Endothelial cell of umbilical vein (primary cell): ENCODE results near the gene PPP1R16B. TPM values are rescaled to one million over a fixed set of nuclear protein-coding genes. Genes with fewer than 3 reads are reported as not detected.

Experiments
- BruUV-seq: library from RNA; stranded (reverse); fragments of 400-500 nt; replicated peaks from 2 replicates; lab custom pipeline; 2021; lab: Mats Ljungman, UMichigan
- CTCF ChIA-PET: fragments of 300-600, 350-600 bp; sonication (Branson Sonifier 250); formaldehyde crosslinking; loops from one replicate; lab custom pipeline; 2021; ENCODE audit warnings: antibody characterized with exemption, inconsistent platforms; lab: Charles Lee
- POLR2A ChIA-PET: fragments of 300-600, 350-600 bp; sonication (Branson Sonifier 250); formaldehyde crosslinking; loops from one replicate; lab custom pipeline; 2021; ENCODE audit warnings: antibody characterized with exemption, inconsistent platforms; lab: Charles Lee
- DNase-seq: peaks from one replicate; pipeline ENCODE4 v3.0.0-alpha.2; 2011; ENCODE audit warnings: low read depth, low spot score
- FAIRE-seq: peaks from 2 replicates; lab custom pipeline; 2011; peaks lifted over from hg19 to GRCh38; lab: Jason Lieb, UNC
- H2AFZ ChIP-seq: 2 replicates; pipeline ENCODE4 v1.6.0; 2012; ENCODE audit warnings: low read depth, low read length, control low read depth, inconsistent platforms
- H3K27ac ChIP-seq: 2 replicates; pipeline ENCODE4 v1.5.1; 2011; ENCODE audit warnings: low read depth, mild to moderate bottlenecking, control low read depth, low read length, moderate library complexity; ENCODE audit not compliant: insufficient read depth
- H3K27me3 ChIP-seq, 2 experiments: 2 replicates each; pipeline versions ENCODE4 v1.6.0 to v1.6.1; 2011; ENCODE audit warnings: low read length in 2 of 2, mixed read lengths in 1 of 2; ENCODE audit not compliant: control insufficient read depth in 2 of 2, insufficient read depth in 2 of 2
- H3K36me3 ChIP-seq, 2 experiments: 2 replicates in 1 of 2; 3 replicates in 1 of 2; pipeline ENCODE4 v1.5.1; 2011; ENCODE audit warnings: low read length in 2 of 2, mild to moderate bottlenecking in 1 of 2, moderate library complexity in 1 of 2; ENCODE audit not compliant: control insufficient read depth in 2 of 2, insufficient read depth in 2 of 2; ENCODE audit errors: extremely low read depth in 1 of 2
- H3K4me1 ChIP-seq: 3 replicates; pipeline ENCODE4 v1.5.1; 2011; ENCODE audit warnings: mild to moderate bottlenecking, low read length; ENCODE audit not compliant: control insufficient read depth, insufficient read depth; ENCODE audit errors: extremely low read depth
- H3K4me2 ChIP-seq: 2 replicates; pipeline ENCODE4 v1.6.1; 2011; ENCODE audit warnings: low read length, control low read depth, mixed read lengths; ENCODE audit not compliant: insufficient read depth
- H3K4me3 ChIP-seq, 3 experiments: fragments of 200-600 bp in 1 of 3; sonication (generic), shearing (Covaris generic) in 1 of 3; replicated peaks in 1 of 3; 2 replicates each; pipeline ENCODE4 v1.5.1; 2011 to 2016; ENCODE audit warnings: control low read depth in 3 of 3, low read length in 3 of 3, mild to moderate bottlenecking in 2 of 3, inconsistent platforms in 1 of 3, low read depth in 1 of 3, moderate library complexity in 1 of 3; ENCODE audit not compliant: insufficient read depth in 1 of 3
- H3K79me2 ChIP-seq: 2 replicates; pipeline ENCODE4 v1.6.0; 2012; ENCODE audit warnings: low read length, inconsistent platforms; ENCODE audit not compliant: control insufficient read depth, insufficient read depth
- H3K9ac ChIP-seq: replicated peaks from 2 replicates; pipeline ENCODE3; 2011; ENCODE audit warnings: low read length, control low read depth; ENCODE audit not compliant: insufficient read depth; ENCODE audit errors: extremely low read depth
- H3K9me1 ChIP-seq: replicated peaks from 3 replicates; pipeline ENCODE4 v1.6.0; 2011; ENCODE audit warnings: mild to moderate bottlenecking, low read length; ENCODE audit not compliant: control insufficient read depth, insufficient read depth; ENCODE audit errors: extremely low read depth
- H3K9me3 ChIP-seq: replicated peaks from 2 replicates; pipeline ENCODE4 v1.5.1; 2012; ENCODE audit warnings: low read length, inconsistent platforms; ENCODE audit not compliant: control insufficient read depth, insufficient read depth
- H4K20me1 ChIP-seq: replicated peaks from 2 replicates; pipeline ENCODE3; 2011; ENCODE audit warnings: mild to moderate bottlenecking, low read length; ENCODE audit not compliant: control insufficient read depth, insufficient read depth; ENCODE audit errors: extremely low read depth
- EZH2 ChIP-seq: IDR thresholded peaks from 2 replicates; pipeline ENCODE4 v1.6.1; 2012; ENCODE audit warnings: borderline replicate concordance, low read depth, mild to moderate bottlenecking, moderate library complexity, low read length, inconsistent platforms; ENCODE audit not compliant: severe bottlenecking
- FOS ChIP-seq: IDR thresholded peaks from 2 replicates; pipeline ENCODE4 v1.6.1; 2011; ENCODE audit warnings: mild to moderate bottlenecking, low read length, moderate library complexity, borderline replicate concordance; ENCODE audit not compliant: insufficient read depth
- GATA2 ChIP-seq: IDR thresholded peaks from 2 replicates; pipeline ENCODE4 v1.7.0; 2011; ENCODE audit warnings: low read depth, mild to moderate bottlenecking, moderate library complexity, mixed read lengths, low read length; ENCODE audit not compliant: insufficient read length, insufficient read depth
- JUN ChIP-seq: IDR thresholded peaks from 2 replicates; pipeline ENCODE4 v1.6.1; 2011; ENCODE audit warnings: borderline replicate concordance, low read depth; ENCODE audit not compliant: insufficient read length, insufficient read depth
- MYC ChIP-seq: IDR thresholded peaks from one replicate; pipeline ENCODE4 v1.6.1; 2011; ENCODE audit warnings: mild to moderate bottlenecking, low read depth, low read length
- POLR2A ChIP-seq: IDR thresholded peaks from 2 replicates; pipeline ENCODE4 v1.6.1; 2012; ENCODE audit warnings: low read depth, mild to moderate bottlenecking, control low read depth, low read length
- POLR2AphosphoS5 ChIP-seq: IDR thresholded peaks from 2 replicates; pipeline ENCODE4 v1.6.1; 2012; ENCODE audit warnings: low read depth, mild to moderate bottlenecking, control low read depth, low read length, moderate library complexity; ENCODE audit not compliant: insufficient read depth
- dilution Hi-C: fragments of 300-500 bp; cut with MboI; formaldehyde crosslinking; loops from one replicate; pipeline ENCODE4 v1.15.0; 2019; ENCODE audit warnings: low sequenced_read_pairs; ENCODE audit not compliant: extremely low pct_ligation_motif_present
- intact Hi-C: fragments of 100-400 bp; cut with micrococcal nuclease; formaldehyde crosslinking; loops from one replicate; pipeline ENCODE4 v1.10.0; 2022
- polyA plus RNA-seq, 4 experiments: library from polyadenylated mRNA; depleted of rRNA in 3 of 4; stranded (reverse) in 3 of 4; unstranded in 1 of 4; fragments of >200 nt; gene quantifications; 2 replicates each; pipeline versions ENCODE4 v1.2.1 to v1.2.3, GENCODE V29; 2011 to 2012; ENCODE audit warnings: missing spikeins in 1 of 4
- total RNA-seq: library from RNA; stranded (reverse); gene quantifications from 2 replicates; pipeline ENCODE4 v1.2.3, GENCODE V29; 2021
- TF ChIP-seq, protein P1 (sequence below), 2 donors: IDR thresholded peaks; 1 replicate in 1 of 2; 2 replicates in 1 of 2; pipeline ENCODE4 v1.5.1; 2011; ENCODE audit warnings: low read length in 2 of 2, mild to moderate bottlenecking in 2 of 2, moderate library complexity in 2 of 2, control low read depth in 1 of 2, inconsistent platforms in 1 of 2, low read depth in 1 of 2; ENCODE audit not compliant: insufficient read depth in 1 of 2; ENCODE audit errors: extremely low read depth in 1 of 2
- TF ChIP-seq, protein P2 (sequence below): IDR thresholded peaks from 2 replicates; pipeline ENCODE4 v1.6.1; 2011; ENCODE audit not compliant: insufficient read depth, insufficient read length

PPP1R16B gene
- total and polyA plus RNA-seq, 2 donors (not counting 3 experiments of a cell fraction or from before 2014, with no cell fraction given) = 34.7 to 68.1 TPM

GRCh38 chr20:38789503-38790199 lies 15.8 kb upstream of the PPP1R16B start:
- Histone ChIP-seq H3K4me3 (no peak overlapping the region), H3K27ac (no peak overlapping the region), H2AFZ (no peak overlapping the region), H3K4me2 (no peak overlapping the region), H3K9me3 (no peaks in the 10 kb centered on the region), H3K4me1 (no peaks in the 10 kb centered on the region), H3K9me1 (no peaks in the 10 kb centered on the region), H3K36me3 (no peaks in the 10 kb centered on the region), H4K20me1 (no peaks in the 10 kb centered on the region), H3K79me2 (no peaks in the 10 kb centered on the region), H3K9ac (no peak overlapping the region), H3K27me3 (peaks cover 0 to 2% of the 10 kb centered on the region in 2 experiments)
- dilution Hi-C loops (no loop called here), intact Hi-C loops (loop anchor here (1.0 to 2.0 kb wide), 2 partner anchors 63 to 140 kb away; no protein-coding TSS in a partner anchor)
- BruUV-seq = no TSS peak
- TF ChIP-seq, protein P1, sequence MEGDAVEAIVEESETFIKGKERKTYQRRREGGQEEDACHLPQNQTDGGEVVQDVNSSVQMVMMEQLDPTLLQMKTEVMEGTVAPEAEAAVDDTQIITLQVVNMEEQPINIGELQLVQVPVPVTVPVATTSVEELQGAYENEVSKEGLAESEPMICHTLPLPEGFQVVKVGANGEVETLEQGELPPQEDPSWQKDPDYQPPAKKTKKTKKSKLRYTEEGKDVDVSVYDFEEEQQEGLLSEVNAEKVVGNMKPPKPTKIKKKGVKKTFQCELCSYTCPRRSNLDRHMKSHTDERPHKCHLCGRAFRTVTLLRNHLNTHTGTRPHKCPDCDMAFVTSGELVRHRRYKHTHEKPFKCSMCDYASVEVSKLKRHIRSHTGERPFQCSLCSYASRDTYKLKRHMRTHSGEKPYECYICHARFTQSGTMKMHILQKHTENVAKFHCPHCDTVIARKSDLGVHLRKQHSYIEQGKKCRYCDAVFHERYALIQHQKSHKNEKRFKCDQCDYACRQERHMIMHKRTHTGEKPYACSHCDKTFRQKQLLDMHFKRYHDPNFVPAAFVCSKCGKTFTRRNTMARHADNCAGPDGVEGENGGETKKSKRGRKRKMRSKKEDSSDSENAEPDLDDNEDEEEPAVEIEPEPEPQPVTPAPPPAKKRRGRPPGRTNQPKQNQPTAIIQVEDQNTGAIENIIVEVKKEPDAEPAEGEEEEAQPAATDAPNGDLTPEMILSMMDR (IDR thresholded peaks at IDR 0.05; ENCODE audit: extremely low read depth in 1 of 2, insufficient read depth in 1 of 2, low read depth in 1 of 2, low read length in 2 of 2) = no peak
- TF ChIP-seq, protein P2, sequence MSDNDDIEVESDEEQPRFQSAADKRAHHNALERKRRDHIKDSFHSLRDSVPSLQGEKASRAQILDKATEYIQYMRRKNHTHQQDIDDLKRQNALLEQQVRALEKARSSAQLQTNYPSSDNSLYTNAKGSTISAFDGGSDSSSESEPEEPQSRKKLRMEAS = no peak
- no peak for TF ChIP-seq FOS
- TF ChIP-seq EZH2 = no peak
- no peak for TF ChIP-seq MYC
- TF ChIP-seq GATA2 = no peak
- no peak for TF ChIP-seq POLR2AphosphoS5
- no peak for TF ChIP-seq POLR2A
- TF ChIP-seq JUN = no peak
- no peak for FAIRE-seq
- no peak for DNase-seq
- ChIA-PET CTCF (interaction anchor here (0.7 to 4.1 kb wide), 14 partner anchors 10 to 147 kb away, joined by 3 to 15 read pairs (median 5); partner anchors contain the start of gene PPP1R16B), POLR2A (no interaction called here)
